ENCODE measurements around the gene TBC1D22A. TPM values are rescaled to one million over a fixed set of nuclear protein-coding genes. Genes with fewer than 3 reads are reported as not detected.

TBC1D22A gene
- total and polyA plus RNA-seq, 2 experiments from 2014 or later = 15.3 to 19.8 TPM

DNA sequence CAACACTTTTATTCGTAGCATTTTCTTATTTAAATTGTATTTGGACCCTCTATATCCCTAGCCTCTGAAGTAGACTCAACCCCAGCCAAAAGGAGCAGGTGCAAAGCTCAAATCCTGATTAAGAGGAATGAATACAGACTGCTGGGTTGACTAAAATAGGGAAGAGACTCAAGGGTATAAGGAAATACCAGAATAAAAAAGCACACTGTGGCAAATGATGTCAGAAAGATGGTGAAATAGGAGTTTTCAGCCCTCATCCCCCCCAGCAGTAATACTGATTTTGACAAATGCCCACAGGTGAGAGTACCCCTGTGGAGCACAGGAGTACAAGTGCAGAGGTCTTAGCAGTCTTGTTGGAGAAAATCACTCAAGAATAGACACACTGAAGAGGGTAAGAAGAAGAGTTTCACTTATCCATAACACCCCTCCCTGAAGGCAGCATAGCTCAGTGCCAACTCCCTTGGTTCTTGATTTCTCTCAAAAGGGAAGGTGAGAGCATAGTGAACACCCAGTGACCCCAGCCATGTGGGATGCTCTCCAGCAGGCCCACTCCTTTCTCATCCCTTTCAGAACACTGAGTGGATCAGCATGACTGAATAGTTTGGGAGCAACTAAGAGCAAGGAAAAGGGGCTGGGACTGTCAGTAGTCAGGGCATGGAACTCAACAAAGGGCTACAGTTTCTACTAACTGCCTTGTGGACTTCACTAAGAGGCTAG lies 71.7 kb downstream of the TBC1D22A start:
- Histone ChIP-seq H3K4me2 (no peak overlapping the region), H4K20me1 (ENCODE audit: insufficient read depth, poor library complexity, severe bottlenecking) (no peaks in the 10 kb centered on the region), H3K79me2 (peaks cover 16% of the 10 kb centered on the region), H3K9me2 (replicated peaks; ENCODE audit: insufficient read depth) (no peaks in the 10 kb centered on the region), H3K4me3 (no peak overlapping the region), H3K36me3 (replicated peaks; ENCODE audit: insufficient read depth, low read depth) (no peaks in the 10 kb centered on the region), H2AFZ (no peak overlapping the region), H3K27me3 (no peaks in the 10 kb centered on the region), H3K4me1 (ENCODE audit: insufficient read depth) (peaks cover 21% of the 10 kb centered on the region), H3K27ac (no peak overlapping the region), H3K9me3 (ENCODE audit: low read depth) (peaks cover 19% of the 10 kb centered on the region)
- 96% methylated on average over 1 of the region's 1 CpG for WGBS (ENCODE audit: low lambda C conversion rate, missing lambda C conversion rate)
- no peak for DNase-seq (ENCODE audit: low spot score)
- TF ChIP-seq, protein P1, sequence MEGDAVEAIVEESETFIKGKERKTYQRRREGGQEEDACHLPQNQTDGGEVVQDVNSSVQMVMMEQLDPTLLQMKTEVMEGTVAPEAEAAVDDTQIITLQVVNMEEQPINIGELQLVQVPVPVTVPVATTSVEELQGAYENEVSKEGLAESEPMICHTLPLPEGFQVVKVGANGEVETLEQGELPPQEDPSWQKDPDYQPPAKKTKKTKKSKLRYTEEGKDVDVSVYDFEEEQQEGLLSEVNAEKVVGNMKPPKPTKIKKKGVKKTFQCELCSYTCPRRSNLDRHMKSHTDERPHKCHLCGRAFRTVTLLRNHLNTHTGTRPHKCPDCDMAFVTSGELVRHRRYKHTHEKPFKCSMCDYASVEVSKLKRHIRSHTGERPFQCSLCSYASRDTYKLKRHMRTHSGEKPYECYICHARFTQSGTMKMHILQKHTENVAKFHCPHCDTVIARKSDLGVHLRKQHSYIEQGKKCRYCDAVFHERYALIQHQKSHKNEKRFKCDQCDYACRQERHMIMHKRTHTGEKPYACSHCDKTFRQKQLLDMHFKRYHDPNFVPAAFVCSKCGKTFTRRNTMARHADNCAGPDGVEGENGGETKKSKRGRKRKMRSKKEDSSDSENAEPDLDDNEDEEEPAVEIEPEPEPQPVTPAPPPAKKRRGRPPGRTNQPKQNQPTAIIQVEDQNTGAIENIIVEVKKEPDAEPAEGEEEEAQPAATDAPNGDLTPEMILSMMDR (IDR thresholded peaks at IDR 0.05; ENCODE audit: poor library complexity) = no peak
- no peak for TF ChIP-seq EZH2phosphoT487 (IDR thresholded peaks at IDR 0.05; ENCODE audit: low read depth, severe bottlenecking, unreplicated experiment)
- no peak for TF ChIP-seq EZH2 (IDR thresholded peaks at IDR 0.05; ENCODE audit: borderline replicate concordance)

DNA sequence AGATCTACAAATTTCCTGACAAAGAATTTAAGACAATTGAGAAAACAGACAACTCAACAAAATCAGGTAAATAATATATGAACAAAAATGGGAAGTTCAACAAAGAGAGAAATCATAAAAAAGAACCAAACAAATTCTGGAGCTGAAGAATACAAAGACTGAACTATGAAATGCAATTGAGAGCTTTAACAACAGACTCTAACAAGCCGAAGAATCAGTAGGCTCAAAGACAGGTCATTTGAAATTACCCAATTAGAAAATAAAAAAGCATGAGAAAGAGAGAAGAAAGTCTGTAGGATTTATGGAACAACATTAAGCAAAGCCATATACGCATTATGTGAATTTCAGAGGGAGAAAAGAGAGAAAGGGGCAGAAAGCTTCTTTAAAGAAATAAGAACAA lies 72.8 kb downstream of the TBC1D22A start:
- Histone ChIP-seq H2AFZ (no peak overlapping the region), H3K4me3 (no peak overlapping the region), H3K4me2 (no peak overlapping the region), H3K36me3 (replicated peaks; ENCODE audit: insufficient read depth, low read depth) (no peaks in the 10 kb centered on the region), H3K4me1 (ENCODE audit: insufficient read depth) (peaks cover 11% of the 10 kb centered on the region), H3K27ac (no peak overlapping the region), H3K27me3 (no peaks in the 10 kb centered on the region), H3K79me2 (peaks cover 16% of the 10 kb centered on the region), H3K9me3 (ENCODE audit: low read depth) (peaks cover 19% of the 10 kb centered on the region), H3K9me2 (replicated peaks; ENCODE audit: insufficient read depth) (no peaks in the 10 kb centered on the region), H4K20me1 (ENCODE audit: insufficient read depth, poor library complexity, severe bottlenecking) (no peaks in the 10 kb centered on the region)
- DNase-seq (ENCODE audit: low spot score) = no peak
- 100% methylated on average over 2 of the region's 2 CpGs for WGBS (ENCODE audit: low lambda C conversion rate, missing lambda C conversion rate)
- TF ChIP-seq EZH2 (IDR thresholded peaks at IDR 0.05; ENCODE audit: borderline replicate concordance) (no peak), EZH2phosphoT487 (IDR thresholded peaks at IDR 0.05; ENCODE audit: low read depth, severe bottlenecking, unreplicated experiment) (no peak)
- TF ChIP-seq, protein P1 (IDR thresholded peaks at IDR 0.05; ENCODE audit: poor library complexity) = no peak

DNA sequence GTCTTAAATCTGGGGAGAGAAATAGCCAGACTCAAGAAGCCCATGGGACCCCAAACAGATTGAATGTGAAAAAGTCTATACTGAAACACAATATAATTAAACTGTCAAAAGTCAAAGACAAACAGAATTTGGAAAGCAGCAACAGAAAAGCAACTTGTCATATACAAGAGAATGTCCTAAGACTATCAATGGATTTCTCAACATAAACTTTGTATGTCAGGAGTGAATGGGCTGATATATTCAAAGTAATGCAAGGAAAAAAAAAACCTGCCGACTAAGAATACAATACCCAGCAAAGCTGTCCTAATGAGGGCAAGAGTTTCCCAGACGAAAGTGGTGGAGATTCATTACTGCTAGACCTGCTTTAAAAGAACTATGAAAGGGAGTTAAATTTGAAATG lies 73.2 kb downstream of the TBC1D22A start:
- Histone ChIP-seq H3K27me3 (no peaks in the 10 kb centered on the region), H3K27ac (no peak overlapping the region), H3K79me2 (peaks cover 14% of the 10 kb centered on the region), H3K4me1 (ENCODE audit: insufficient read depth) (peaks cover 7% of the 10 kb centered on the region), H4K20me1 (ENCODE audit: insufficient read depth, poor library complexity, severe bottlenecking) (no peaks in the 10 kb centered on the region), H3K36me3 (replicated peaks; ENCODE audit: insufficient read depth, low read depth) (no peaks in the 10 kb centered on the region), H3K4me2 (no peak overlapping the region), H2AFZ (no peak overlapping the region), H3K9me2 (replicated peaks; ENCODE audit: insufficient read depth) (no peaks in the 10 kb centered on the region), H3K9me3 (ENCODE audit: low read depth) (peaks cover 19% of the 10 kb centered on the region), H3K4me3 (no peak overlapping the region)
- WGBS (ENCODE audit: low lambda C conversion rate, missing lambda C conversion rate) = 97% methylated on average over 2 of the region's 2 CpGs
- no peak for TF ChIP-seq EZH2 (IDR thresholded peaks at IDR 0.05; ENCODE audit: borderline replicate concordance)
- TF ChIP-seq, protein P1 (IDR thresholded peaks at IDR 0.05; ENCODE audit: poor library complexity) = no peak
- TF ChIP-seq EZH2phosphoT487 (IDR thresholded peaks at IDR 0.05; ENCODE audit: low read depth, severe bottlenecking, unreplicated experiment) = no peak
- DNase-seq (ENCODE audit: low spot score) = no peak
